Stomach (tissue), 9 donors: ENCODE measurements around the gene SPATA20. TPM values are rescaled to one million over a fixed set of nuclear protein-coding genes. Genes with fewer than 3 reads are reported as not detected.

Experiments
- DNase-seq, 2 donors: peaks; one replicate each; pipeline versions ENCODE4 v3.0.0 to v3.0.0-alpha.2; 2013 to 2019
- H3K27ac ChIP-seq, 5 donors: fragments of 200-600 bp in 4 of 5; sonication (generic) in 4 of 5; one replicate each; pipeline ENCODE4 v1.5.1; 2013 to 2019; ENCODE audit warnings: mild to moderate bottlenecking in 1 of 5, moderate library complexity in 1 of 5
- H3K27me3 ChIP-seq, 3 donors: fragments of 200-600 bp; sonication (generic); one replicate each; pipeline ENCODE4 v1.5.1; 2017 to 2019; ENCODE audit warnings: mixed run types in 1 of 3
- H3K36me3 ChIP-seq, 4 donors: fragments of 200-600 bp; sonication (generic); 1 replicate in 3 of 4; 2 replicates in 1 of 4; pipeline ENCODE4 v1.5.1; 2016 to 2019
- H3K4me1 ChIP-seq, 4 donors: fragments of 200-600 bp; sonication (generic); one replicate each; pipeline ENCODE4 v1.5.1; 2016 to 2019
- H3K4me3 ChIP-seq, 4 donors: fragments of 200-600 bp; sonication (generic) in 3 of 4; one replicate each; pipeline ENCODE4 v1.5.1; 2016 to 2019; ENCODE audit warnings: mild to moderate bottlenecking in 1 of 4
- H3K9me3 ChIP-seq, 4 donors: fragments of 200-600 bp; sonication (generic); one replicate each; pipeline ENCODE4 v1.5.1; 2016 to 2019
- CTCF ChIP-seq, 7 experiments: fragments of 450-650 bp in 4 of 7; fragments of 200-600 bp in 3 of 7; sonication (generic) in 3 of 7; IDR thresholded peaks; one replicate each; pipeline ENCODE4 v1.5.1; 2016 to 2019; ENCODE audit warnings: antibody characterized with exemption in 7 of 7, control low read depth in 2 of 7, mild to moderate bottlenecking in 1 of 7
- EP300 ChIP-seq: sonication (generic); formaldehyde crosslinking; IDR thresholded peaks from one replicate; pipeline ENCODE4 v1.6.1; 2017; ENCODE audit warnings: antibody characterized with exemption
- POLR2A ChIP-seq, 4 donors: fragments of 450-650 bp; IDR thresholded peaks; one replicate each; pipeline ENCODE4 v1.6.1; 2016; ENCODE audit warnings: antibody characterized with exemption in 4 of 4, control low read depth in 2 of 4, mild to moderate bottlenecking in 1 of 4, moderate library complexity in 1 of 4
- POLR2AphosphoS5 ChIP-seq, 3 donors: sonication (generic); formaldehyde crosslinking; IDR thresholded peaks; one replicate each; pipeline ENCODE4 v1.6.1; 2016; ENCODE audit warnings: antibody characterized with exemption in 3 of 3
- WGBS, 5 donors: extraction: QIAGEN DNeasy Blood & Tissue Kit in 3 of 5; methylation state at CpG; one replicate each; pipeline versions ENCODE4 v1.1.5 to v1.1.7; 2013 to 2018; 5-methylcytosine and 5-hydroxymethylcytosine counted together
- intact Hi-C: fragments of 100-400 bp; cut with DNase I; formaldehyde crosslinking; loops from one replicate; pipeline ENCODE4 v1.15.1; 2023; ENCODE audit warnings: low total_unique reads
- polyA plus RNA-seq, 3 donors: library from polyadenylated mRNA; stranded (reverse); fragments of 200-250 nt; gene quantifications; one replicate each; pipeline ENCODE4 v1.2.3, GENCODE V29; 2013
- total RNA-seq, 5 donors: library from RNA; depleted of rRNA; stranded (reverse); fragments of >200 nt; gene quantifications; one replicate each; pipeline versions ENCODE4 v1.1.0 to v1.2.3, GENCODE V29; 2014 to 2016
- donor health status: healthy with polysubstance abuse.
- donor health status: Bipolar disorder and iron deficiency.
- donor health status: healthy.

The SPATA20 gene
- total and polyA plus RNA-seq, 8 donors = 24.8 to 1,214 (median 80.8) TPM

- peaks cover 0 to 17% (median 0%) of the 10 kb centered on the region in 3 donors for H3K27me3 ChIP-seq
- TF ChIP-seq CTCF (IDR thresholded peaks at IDR 0.05) = no peak
- no peak for TF ChIP-seq EP300
- TF ChIP-seq POLR2A (IDR thresholded peaks at IDR 0.05) = no peak
- TF ChIP-seq POLR2AphosphoS5 (IDR thresholded peaks at IDR 0.05) = no peak
- no peak overlapping the region for H3K27ac ChIP-seq
- H3K9me3 ChIP-seq = no peaks in the 10 kb centered on the region
- no peaks in the 10 kb centered on the region for H3K36me3 ChIP-seq
- no peak overlapping the region for H3K4me3 ChIP-seq
- intact Hi-C loops = no loop called here
- 64 to 82% (median 68%) methylated on average over 7 of the region's 7 CpGs for WGBS, 5 donors
- H3K4me1 ChIP-seq = peaks cover 2 to 4% (median 4%) of the 10 kb centered on the region in 4 donors
- no peak for DNase-seq
Measured at GRCh38 chr17:50583641-50584040, 36.7 kb downstream of the SPATA20 start.

GRCh38 chr17:50584116-50584515, 37.1 kb downstream of the SPATA20 start:
- no peak overlapping the region for H3K4me3 ChIP-seq
- peaks cover 0 to 16% (median 0%) of the 10 kb centered on the region in 3 donors for H3K27me3 ChIP-seq
- TF ChIP-seq CTCF (IDR thresholded peaks at IDR 0.05) (no peak), POLR2AphosphoS5 (IDR thresholded peaks at IDR 0.05) (no peak), EP300 (no peak), POLR2A (IDR thresholded peaks at IDR 0.05) (no peak)
- H3K27ac ChIP-seq = no peak overlapping the region
- WGBS, 5 donors = 77 to 88% (median 82%) methylated on average over 4 of the region's 4 CpGs
- H3K36me3 ChIP-seq = no peaks in the 10 kb centered on the region
- H3K4me1 ChIP-seq = peaks cover 7 to 9% (median 8%) of the 10 kb centered on the region in 4 donors
- intact Hi-C loops = no loop called here
- DNase-seq = no peak
- H3K9me3 ChIP-seq = no peaks in the 10 kb centered on the region

GRCh38 chr17:50584749-50585148, 37.8 kb downstream of the SPATA20 start:
- Histone ChIP-seq H3K36me3 (no peaks in the 10 kb centered on the region), H3K4me3 (no peak overlapping the region), H3K27ac (no peak overlapping the region), H3K27me3 (peaks cover 0 to 13% (median 0%) of the 10 kb centered on the region in 3 donors), H3K4me1 (peaks cover 11 to 15% (median 14%) of the 10 kb centered on the region in 4 donors), H3K9me3 (no peaks in the 10 kb centered on the region)
- WGBS, 5 donors = 76 to 94% (median 89%) methylated on average over 6 of the region's 6 CpGs
- DNase-seq = no peak
- TF ChIP-seq CTCF (IDR thresholded peaks at IDR 0.05) = no peak
- TF ChIP-seq EP300 = no peak
- no peak for TF ChIP-seq POLR2A (IDR thresholded peaks at IDR 0.05)
- no peak for TF ChIP-seq POLR2AphosphoS5 (IDR thresholded peaks at IDR 0.05)
- intact Hi-C loops = no loop called here

- Histone ChIP-seq H3K36me3 (no peaks in the 10 kb centered on the region), H3K4me1 (peaks cover 16 to 21% (median 18%) of the 10 kb centered on the region in 4 donors), H3K27me3 (peaks cover 0 to 7% (median 0%) of the 10 kb centered on the region in 3 donors), H3K27ac (no peak overlapping the region), H3K4me3 (no peak overlapping the region), H3K9me3 (no peaks in the 10 kb centered on the region)
- WGBS, 5 donors = 79 to 91% (median 84%) methylated on average over 4 of the region's 4 CpGs
- DNase-seq = no peak
- TF ChIP-seq POLR2A (IDR thresholded peaks at IDR 0.05) = no peak
- TF ChIP-seq CTCF (IDR thresholded peaks at IDR 0.05) = no peak
- no peak for TF ChIP-seq EP300
- TF ChIP-seq POLR2AphosphoS5 (IDR thresholded peaks at IDR 0.05) = no peak
- intact Hi-C loops = no loop called here
Measured at GRCh38 chr17:50585346-50585745, 38.4 kb downstream of the SPATA20 start.
